ENCODE measurements around the gene RAB7B. TPM values are rescaled to one million over a fixed set of nuclear protein-coding genes. Genes with fewer than 3 reads are reported as not detected.
A peak's percentile ranks its signal among the peaks of the same experiment; 100 is the strongest.

RAB7B gene
- total RNA-seq, 6 experiments from 2014 or later: 0.14 to 1.4 (median 0.37) TPM

- TF ChIP-seq POLR2A (IDR thresholded peaks at IDR 0.05) (no peak), CTCF (IDR thresholded peaks at IDR 0.05) (no peak)
- no peak for ATAC-seq
Observed at GRCh38 chr1:205991237-205991636, 12.0 kb downstream of the RAB7B start.

GRCh38 chr1:205990226-205990625 is 13.0 kb downstream of the RAB7B start:
- Histone ChIP-seq H3K27ac (no peak overlapping the region), H3K4me3 (no peak overlapping the region), H3K36me3 (no peaks in the 10 kb centered on the region), H3K9me3 (no peaks in the 10 kb centered on the region), H3K27me3 (no peaks in the 10 kb centered on the region), H3K4me1 (no peaks in the 10 kb centered on the region)
- WGBS (ENCODE audit: insufficient coverage, low coverage, low lambda C conversion rate, missing lambda C conversion rate): 79% methylated on average over 2 of the region's 2 CpGs
- ATAC-seq (no peak), DNase-seq (no peak)
- no peak for TF ChIP-seq CTCF (IDR thresholded peaks at IDR 0.05)
- no peak for TF ChIP-seq POLR2A (IDR thresholded peaks at IDR 0.05)
- intact Hi-C loops (cut with DNase I): no loop called here

More at GRCh38 chr1:205991237-205991636, 12.0 kb downstream of the RAB7B start:
- intact Hi-C loops (cut with DNase I): no loop called here
- Histone ChIP-seq H3K4me1 (no peaks in the 10 kb centered on the region), H3K4me3 (no peak overlapping the region), H3K36me3 (no peaks in the 10 kb centered on the region), H3K27me3 (no peaks in the 10 kb centered on the region), H3K9me3 (no peaks in the 10 kb centered on the region), H3K27ac (no peak overlapping the region)
- DNase-seq: no peak
- 85% methylated on average over 4 of the region's 4 CpGs for WGBS (ENCODE audit: insufficient coverage, low coverage, low lambda C conversion rate, missing lambda C conversion rate)

GRCh38 chr1:205989786-205990185 is 13.4 kb downstream of the RAB7B start:
- ATAC-seq (no peak), DNase-seq (no peak)
- intact Hi-C loops (cut with DNase I): loop anchor here (5.0 to 10.0 kb wide), 2 partner anchors 118 to 325 kb away; no protein-coding TSS in a partner anchor
- WGBS (ENCODE audit: insufficient coverage, low coverage, low lambda C conversion rate, missing lambda C conversion rate): 77% methylated on average over 5 of the region's 5 CpGs
- no peak overlapping the region for H3K4me3 ChIP-seq
- no peaks in the 10 kb centered on the region for H3K27me3 ChIP-seq
- no peaks in the 10 kb centered on the region for H3K4me1 ChIP-seq
- TF ChIP-seq CTCF (IDR thresholded peaks at IDR 0.05) (no peak), POLR2A (IDR thresholded peaks at IDR 0.05) (no peak)
- H3K9me3 ChIP-seq: no peaks in the 10 kb centered on the region
- H3K27ac ChIP-seq: no peak overlapping the region
- no peaks in the 10 kb centered on the region for H3K36me3 ChIP-seq

GRCh38 chr1:205988585-205988995 is 14.6 kb downstream of the RAB7B start:
- ATAC-seq (peak in 3 of 4 donors; percentile 8 to 52 (median 22)), DNase-seq (no peak)
- 69% methylated on average over 12 of the region's 12 CpGs for WGBS (ENCODE audit: insufficient coverage, low coverage, low lambda C conversion rate, missing lambda C conversion rate)
- no peaks in the 10 kb centered on the region for H3K36me3 ChIP-seq
- intact Hi-C loops (cut with DNase I): loop anchor here (5.0 to 10.0 kb wide), 2 partner anchors 119 to 324 kb away; no protein-coding TSS in a partner anchor
- no peak for TF ChIP-seq POLR2A (IDR thresholded peaks at IDR 0.05)
- no peak for TF ChIP-seq CTCF (IDR thresholded peaks at IDR 0.05)
- no peak overlapping the region for H3K27ac ChIP-seq
- H3K27me3 ChIP-seq: no peaks in the 10 kb centered on the region
- no peak overlapping the region for H3K4me3 ChIP-seq
- no peaks in the 10 kb centered on the region for H3K9me3 ChIP-seq
- peaks cover 0 to 7% (median 0%) of the 10 kb centered on the region in 4 donors for H3K4me1 ChIP-seq

Data from right lobe of liver (tissue), 6 donors.